GM20000 (cell line): ENCODE results near the gene RARG.

Experiments
- DNase-seq: peaks from one replicate; pipeline ENCODE4 v3.0.0; 2012; ENCODE audit warnings: low spot score
- TF ChIP-seq, protein P1 (sequence below): IDR thresholded peaks from 2 replicates; pipeline ENCODE4 v1.5.1; 2012; ENCODE audit warnings: mild to moderate bottlenecking, control low read depth; ENCODE audit errors: extremely low read depth, missing control alignments

The RARG gene

DNA sequence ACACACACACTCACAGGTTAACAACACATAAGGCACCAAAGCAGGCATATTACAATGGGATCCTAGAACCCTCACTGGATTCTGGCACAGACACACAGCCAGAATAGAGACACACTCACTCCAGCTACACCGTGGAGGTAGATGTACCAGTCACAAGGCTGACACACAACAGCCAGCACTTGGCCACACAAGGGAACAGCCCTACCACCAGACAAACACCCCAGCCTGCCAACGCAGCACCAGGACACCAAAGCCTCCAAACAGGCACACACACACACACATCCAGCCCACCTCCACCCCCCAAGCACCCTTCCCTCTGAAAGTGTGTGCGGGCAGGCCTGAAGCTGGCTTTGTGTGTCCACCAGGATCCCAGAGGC is 14.1 kb downstream of the RARG start:
- no peak for DNase-seq
- TF ChIP-seq, protein P1, sequence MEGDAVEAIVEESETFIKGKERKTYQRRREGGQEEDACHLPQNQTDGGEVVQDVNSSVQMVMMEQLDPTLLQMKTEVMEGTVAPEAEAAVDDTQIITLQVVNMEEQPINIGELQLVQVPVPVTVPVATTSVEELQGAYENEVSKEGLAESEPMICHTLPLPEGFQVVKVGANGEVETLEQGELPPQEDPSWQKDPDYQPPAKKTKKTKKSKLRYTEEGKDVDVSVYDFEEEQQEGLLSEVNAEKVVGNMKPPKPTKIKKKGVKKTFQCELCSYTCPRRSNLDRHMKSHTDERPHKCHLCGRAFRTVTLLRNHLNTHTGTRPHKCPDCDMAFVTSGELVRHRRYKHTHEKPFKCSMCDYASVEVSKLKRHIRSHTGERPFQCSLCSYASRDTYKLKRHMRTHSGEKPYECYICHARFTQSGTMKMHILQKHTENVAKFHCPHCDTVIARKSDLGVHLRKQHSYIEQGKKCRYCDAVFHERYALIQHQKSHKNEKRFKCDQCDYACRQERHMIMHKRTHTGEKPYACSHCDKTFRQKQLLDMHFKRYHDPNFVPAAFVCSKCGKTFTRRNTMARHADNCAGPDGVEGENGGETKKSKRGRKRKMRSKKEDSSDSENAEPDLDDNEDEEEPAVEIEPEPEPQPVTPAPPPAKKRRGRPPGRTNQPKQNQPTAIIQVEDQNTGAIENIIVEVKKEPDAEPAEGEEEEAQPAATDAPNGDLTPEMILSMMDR: no peak

DNA sequence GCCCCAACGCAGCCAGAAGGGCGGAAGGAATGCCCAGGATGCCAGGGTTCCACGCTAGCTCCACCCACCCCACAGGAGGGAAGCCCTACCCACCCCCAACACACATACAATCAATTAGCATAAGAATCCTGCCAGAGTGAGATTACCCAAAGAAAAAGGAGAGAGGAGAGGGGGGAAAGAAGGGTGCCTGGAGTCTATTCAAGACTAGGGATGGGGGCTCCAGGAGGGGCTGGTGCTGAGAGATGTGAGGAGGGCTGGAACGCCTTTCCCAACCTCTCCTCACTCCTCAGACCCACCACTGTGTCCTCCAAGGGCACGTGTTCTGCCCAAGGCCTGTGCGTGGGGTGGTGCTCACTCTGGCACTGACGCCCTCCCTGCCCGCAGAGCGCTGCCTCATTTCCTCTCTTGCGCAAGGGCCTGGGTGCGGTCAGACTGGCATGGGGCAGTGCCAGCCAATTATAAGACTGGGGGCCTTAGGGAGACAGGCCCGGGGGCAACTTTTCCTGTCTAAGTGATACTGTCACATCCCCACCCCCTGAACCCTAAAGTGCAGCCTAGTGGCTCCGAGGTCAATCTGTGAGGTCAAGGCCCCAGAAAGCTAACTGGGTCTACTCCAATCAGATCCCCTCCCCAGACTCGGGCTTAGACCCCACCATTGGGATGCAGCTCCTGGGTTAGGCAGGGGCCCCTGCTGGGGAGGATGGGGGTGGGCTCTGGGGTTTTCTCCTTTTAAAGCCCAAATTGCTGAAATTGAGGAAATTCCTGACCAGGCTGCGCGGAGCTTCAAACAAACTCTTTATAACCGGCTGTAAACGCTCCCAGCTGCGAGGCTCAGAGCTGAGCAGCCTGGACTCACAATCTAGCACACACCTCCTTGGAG is 14.7 kb downstream of the RARG start:
- DNase-seq: no peak
- TF ChIP-seq, protein P1: no peak

DNA sequence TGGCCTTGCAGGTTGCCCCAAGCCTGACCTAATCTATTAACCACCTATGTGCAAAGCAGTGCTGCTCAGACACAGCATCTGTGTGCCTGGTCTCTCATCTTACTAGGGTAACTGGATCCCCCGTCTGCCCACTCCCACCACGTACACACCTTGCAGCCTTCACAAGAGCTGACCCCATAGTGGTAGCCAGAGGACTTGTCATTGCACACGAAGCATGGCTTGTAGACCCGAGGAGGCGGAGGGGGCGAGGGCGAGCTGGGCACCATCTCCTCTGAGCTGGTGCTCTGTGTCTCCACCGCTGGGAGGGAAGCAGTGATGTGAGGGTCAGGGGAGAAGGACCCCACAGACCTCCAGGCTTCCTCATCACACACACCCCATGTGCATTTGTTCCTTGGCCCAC is 16.5 kb downstream of the RARG start:
- TF ChIP-seq, protein P1: no peak
- DNase-seq: no peak

DNA sequence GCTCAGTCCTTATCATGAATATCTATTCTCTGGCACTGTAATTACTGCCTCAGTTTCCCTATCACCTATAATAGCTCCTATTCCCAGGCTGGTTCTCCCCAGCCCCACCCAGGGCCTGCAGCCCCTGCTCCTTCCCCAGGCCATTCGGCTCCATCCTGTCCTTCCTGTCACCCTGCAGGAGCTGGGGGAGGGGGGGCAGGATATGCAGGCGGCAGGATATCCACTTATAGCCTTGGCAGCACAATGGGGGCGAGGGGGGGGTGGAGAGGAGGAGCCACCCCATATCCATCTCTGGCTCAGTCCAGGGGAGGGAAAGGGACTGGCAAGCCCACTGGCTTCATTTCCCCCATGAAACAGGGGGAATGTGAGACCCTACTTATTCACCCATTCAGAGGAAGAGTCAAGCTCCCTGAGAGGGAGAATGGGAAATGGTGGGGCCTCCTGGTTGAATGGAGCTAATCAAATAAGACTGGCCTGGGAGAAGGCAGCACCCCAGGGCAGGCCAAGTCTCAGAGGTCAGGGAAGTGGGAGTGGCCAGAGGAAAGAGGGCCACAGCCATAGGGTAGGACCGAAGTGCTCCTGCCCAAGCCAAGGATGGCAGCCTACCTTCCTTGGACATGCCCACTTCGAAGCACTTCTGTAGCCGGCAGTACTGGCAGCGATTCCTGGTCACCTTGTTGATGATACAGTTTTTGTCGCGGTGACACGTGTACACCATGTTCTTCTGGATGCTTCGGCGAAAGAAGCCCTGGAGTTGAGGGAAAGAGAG is 17.1 kb downstream of the RARG start:
- TF ChIP-seq, protein P1: no peak
- no peak for DNase-seq

DNA sequence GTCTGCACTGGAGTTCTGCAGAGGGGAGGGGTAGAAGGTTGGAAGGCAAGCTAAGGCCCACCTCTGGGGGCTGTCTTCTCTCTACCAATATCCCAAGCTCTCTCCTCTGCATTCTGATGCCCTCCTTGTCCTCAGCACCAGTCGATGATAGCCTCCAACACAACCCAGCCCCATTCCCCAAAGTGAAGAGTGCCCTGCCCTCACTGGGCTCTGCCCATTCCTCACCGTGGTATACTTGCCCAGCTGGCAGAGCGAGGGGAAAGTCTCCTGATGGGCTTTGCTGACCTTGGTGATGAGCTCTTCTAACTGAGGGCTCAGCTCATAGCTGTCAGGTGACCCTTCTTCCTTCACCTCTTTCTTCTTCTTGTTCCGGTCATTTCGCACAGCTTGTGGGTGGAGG is 17.8 kb downstream of the RARG start:
- TF ChIP-seq, protein P1: no peak
- DNase-seq: no peak

DNA sequence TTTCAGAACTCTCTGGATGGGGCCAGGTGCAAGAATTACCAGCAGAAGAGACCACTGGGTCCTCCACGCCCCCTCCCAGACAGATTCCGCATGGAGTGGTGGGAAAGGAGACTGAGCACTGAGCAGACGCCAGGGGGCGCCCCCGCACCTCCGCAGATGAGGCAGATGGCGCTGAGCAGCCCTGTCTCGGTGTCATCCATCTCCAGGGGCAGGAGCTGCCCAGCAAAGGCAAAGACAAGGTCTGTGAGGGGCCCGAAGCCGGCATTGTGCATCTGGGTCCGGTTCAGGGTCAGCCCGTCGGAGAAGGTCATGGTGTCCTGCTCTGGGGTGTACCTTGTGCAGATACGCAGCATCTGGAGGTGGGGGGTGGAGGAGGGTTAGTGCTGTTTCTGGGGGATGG is 18.7 kb downstream of the RARG start:
- TF ChIP-seq, protein P1: peak; percentile 80
- peak; percentile 82 for DNase-seq

DNA sequence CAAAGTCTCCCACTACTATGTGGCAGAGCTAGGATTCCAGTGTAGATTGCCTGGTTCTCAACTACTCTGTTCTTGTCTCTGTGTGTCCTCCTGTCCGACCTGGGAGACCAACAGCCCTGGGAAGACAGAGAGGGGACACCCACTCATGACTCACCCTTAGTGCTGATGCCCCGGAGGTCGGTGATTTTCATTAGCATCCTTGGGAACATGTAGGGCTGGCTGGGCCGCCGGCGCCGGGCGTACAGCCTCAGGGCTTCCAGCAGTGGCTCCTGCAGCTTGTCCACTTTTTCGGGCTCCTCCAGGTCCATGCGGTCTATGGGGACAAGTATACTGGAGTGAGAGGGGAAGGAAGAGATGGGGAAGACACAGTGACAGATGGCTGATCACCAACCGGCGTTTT is 19.1 kb downstream of the RARG start:
- TF ChIP-seq, protein P1: no peak
- no peak for DNase-seq
